Femur (tissue), 1 donor: ENCODE results near the gene DYRK4.
A peak's percentile ranks its signal among the peaks of the same experiment; 100 is the strongest.

Experiments used
- DNase-seq: peaks from one replicate; pipeline ENCODE4 v3.0.0-alpha.2; 2017

Gene DYRK4

GRCh38 chr12:4566474-4566873 is 4.5 kb downstream of the DYRK4 start:
- DNase-seq, result no peak

GRCh38 chr12:4567073-4567881 is 5.3 kb downstream of the DYRK4 start:
- DNase-seq, result no peak

- no peak for DNase-seq
These were observed 7.3 kb downstream of the DYRK4 start for GRCh38 chr12:4569261-4569660.

- DNase-seq, result no peak
These were observed 10.7 kb downstream of the DYRK4 start for GRCh38 chr12:4572680-4573079.

GRCh38 chr12:4579305-4580102 is 17.5 kb downstream of the DYRK4 start:
- DNase-seq, result no peak

- no peak for DNase-seq
These were observed 18.3 kb downstream of the DYRK4 start for GRCh38 chr12:4580281-4580688.

GRCh38 chr12:4584281-4584680 is 22.3 kb downstream of the DYRK4 start:
- DNase-seq, result no peak

GRCh38 chr12:4584896-4585295 is 22.9 kb downstream of the DYRK4 start:
- no peak for DNase-seq

- no peak for DNase-seq
These were observed 24.5 kb downstream of the DYRK4 start for GRCh38 chr12:4586500-4586899.

GRCh38 chr12:4587108-4587507 is 25.1 kb downstream of the DYRK4 start:
- DNase-seq, result no peak

GRCh38 chr12:4588916-4589315 is 26.9 kb downstream of the DYRK4 start:
- no peak for DNase-seq

GRCh38 chr12:4589941-4590340 is 27.9 kb downstream of the DYRK4 start:
- DNase-seq, result no peak

GRCh38 chr12:4591180-4591687 is 29.2 kb downstream of the DYRK4 start:
- DNase-seq, result no peak

GRCh38 chr12:4595881-4596280 is 33.9 kb downstream of the DYRK4 start:
- no peak for DNase-seq

- no peak for DNase-seq
These were observed 41.4 kb downstream of the DYRK4 start for GRCh38 chr12:4603421-4603820.

GRCh38 chr12:4603946-4604345 is 41.9 kb downstream of the DYRK4 start:
- no peak for DNase-seq

- peak; percentile 72 for DNase-seq
These were observed 42.7 kb downstream of the DYRK4 start for GRCh38 chr12:4604684-4605193.

- no peak for DNase-seq
These were observed 45.0 kb downstream of the DYRK4 start for GRCh38 chr12:4607056-4607455.

GRCh38 chr12:4609071-4609470 is 47.1 kb downstream of the DYRK4 start:
- no peak for DNase-seq

- DNase-seq, result no peak
These were observed 48.5 kb downstream of the DYRK4 start for GRCh38 chr12:4610481-4610880.

- no peak for DNase-seq
These were observed 53.7 kb downstream of the DYRK4 start for GRCh38 chr12:4615667-4616066.

- no peak for DNase-seq
These were observed 59.5 kb downstream of the DYRK4 start for GRCh38 chr12:4621511-4621910.

GRCh38 chr12:4626543-4626942 is 64.5 kb downstream of the DYRK4 start:
- no peak for DNase-seq

- DNase-seq, result no peak
These were observed 66.4 kb downstream of the DYRK4 start for GRCh38 chr12:4628406-4628805.
